ENCODE data around the gene CHRDL2.

CHRDL2 gene

DNA sequence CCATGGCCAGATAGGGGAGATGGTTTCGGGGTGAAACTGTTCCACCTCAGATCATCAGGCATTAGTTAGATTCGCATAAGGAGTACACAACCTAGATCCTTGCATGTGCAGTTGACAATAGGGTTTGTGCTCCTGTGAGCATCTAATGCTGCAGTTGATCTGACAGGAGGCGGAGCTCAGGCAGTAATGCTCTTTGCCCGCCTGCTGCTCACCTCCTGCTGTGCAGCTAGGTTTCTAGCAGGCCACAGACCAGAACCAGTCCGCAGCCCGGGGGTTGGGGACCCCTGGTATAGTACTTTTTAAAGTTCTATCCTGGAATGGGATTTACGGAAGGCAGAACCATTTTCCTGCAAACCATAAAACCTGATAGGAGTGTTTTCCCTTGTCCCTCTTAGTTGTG, 84.3 kb downstream of the CHRDL2 start:
- Histone ChIP-seq H3K27ac (ENCODE audit: low read depth, low read length) (no peak overlapping the region), H3K27me3 (ENCODE audit: low read length) (no peaks in the 10 kb centered on the region), H3K4me3 (ENCODE audit: insufficient read depth, low read length, poor library complexity, severe bottlenecking) (no peak overlapping the region), H3F3A (ENCODE audit: insufficient read depth) (no peaks in the 10 kb centered on the region), H3K9me3 (ENCODE audit: insufficient read depth, low read length) (no peaks in the 10 kb centered on the region), H3K9ac (ENCODE audit: low read length) (no peak overlapping the region), H3K36me3 (ENCODE audit: low read length) (0 out of 2 replicates have a peak, but pooled peaks cover 4% of the 10 kb centered on the region), H4K20me1 (ENCODE audit: low read depth, low read length) (no peaks in the 10 kb centered on the region), H3K79me2 (ENCODE audit: insufficient read depth, low read length) (no peaks in the 10 kb centered on the region), H3K4me2 (ENCODE audit: low read depth, low read length, poor library complexity, severe bottlenecking) (no peak overlapping the region), H3K9me2 (replicated peaks; ENCODE audit: insufficient read depth, low read length) (no peaks in the 10 kb centered on the region), H2AFZ (ENCODE audit: low read depth, low read length, severe bottlenecking) (no peak overlapping the region)
- TF ChIP-seq EZH2phosphoT487 (conservative IDR thresholded peaks at IDR 0.05; ENCODE audit: low read length) = no peak
- TF ChIP-seq, protein P1, sequence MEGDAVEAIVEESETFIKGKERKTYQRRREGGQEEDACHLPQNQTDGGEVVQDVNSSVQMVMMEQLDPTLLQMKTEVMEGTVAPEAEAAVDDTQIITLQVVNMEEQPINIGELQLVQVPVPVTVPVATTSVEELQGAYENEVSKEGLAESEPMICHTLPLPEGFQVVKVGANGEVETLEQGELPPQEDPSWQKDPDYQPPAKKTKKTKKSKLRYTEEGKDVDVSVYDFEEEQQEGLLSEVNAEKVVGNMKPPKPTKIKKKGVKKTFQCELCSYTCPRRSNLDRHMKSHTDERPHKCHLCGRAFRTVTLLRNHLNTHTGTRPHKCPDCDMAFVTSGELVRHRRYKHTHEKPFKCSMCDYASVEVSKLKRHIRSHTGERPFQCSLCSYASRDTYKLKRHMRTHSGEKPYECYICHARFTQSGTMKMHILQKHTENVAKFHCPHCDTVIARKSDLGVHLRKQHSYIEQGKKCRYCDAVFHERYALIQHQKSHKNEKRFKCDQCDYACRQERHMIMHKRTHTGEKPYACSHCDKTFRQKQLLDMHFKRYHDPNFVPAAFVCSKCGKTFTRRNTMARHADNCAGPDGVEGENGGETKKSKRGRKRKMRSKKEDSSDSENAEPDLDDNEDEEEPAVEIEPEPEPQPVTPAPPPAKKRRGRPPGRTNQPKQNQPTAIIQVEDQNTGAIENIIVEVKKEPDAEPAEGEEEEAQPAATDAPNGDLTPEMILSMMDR (IDR thresholded peaks at IDR 0.05; ENCODE audit: insufficient read depth, low read length, poor library complexity, severe bottlenecking) = no peak

Data from SU-DHL-6 (cell line).